ENCODE measurements around the gene ERBB4.
"Not testable (repeated sequence)": the region's sequence is repeated elsewhere in the genome, so short reads cannot be mapped to it uniquely, and the experiment has no call there.

The ERBB4 gene

GRCh38 chr2:211568439-211568838 lies 970.2 kb downstream of the ERBB4 start:
- H3K36me3 Mint-ChIP-seq = no peaks in the 10 kb centered on the region
- H3K4me1 Mint-ChIP-seq = no peaks in the 10 kb centered on the region
- no peak overlapping the region for H3K27ac Mint-ChIP-seq
- peaks cover 17% of the 10 kb centered on the region for H3K9me3 Mint-ChIP-seq
- no peaks in the 10 kb centered on the region for H3K27me3 Mint-ChIP-seq
- no peak overlapping the region for H3K4me3 Mint-ChIP-seq

DNA sequence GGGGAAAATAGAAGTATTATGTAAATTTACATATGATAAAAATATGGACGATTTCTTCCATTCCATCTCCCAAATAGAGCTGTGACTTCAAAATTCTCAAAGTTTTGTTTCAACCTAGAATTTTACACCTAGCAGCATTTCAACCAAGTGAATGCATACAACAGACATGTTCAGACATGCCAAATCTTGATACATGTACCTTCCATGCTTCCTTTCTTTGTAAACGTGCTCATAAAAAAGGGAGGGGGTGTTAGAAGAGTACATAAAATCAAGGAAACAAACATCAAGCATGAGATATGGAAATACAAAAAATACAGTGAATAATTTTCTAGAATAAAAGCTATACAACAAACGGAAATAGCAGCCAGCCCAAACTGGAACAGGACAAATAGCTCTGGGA lies 974.2 kb downstream of the ERBB4 start:
- H3K27ac Mint-ChIP-seq = no peak overlapping the region
- H3K4me1 Mint-ChIP-seq = no peaks in the 10 kb centered on the region
- peaks cover 12% of the 10 kb centered on the region for H3K9me3 Mint-ChIP-seq

DNA sequence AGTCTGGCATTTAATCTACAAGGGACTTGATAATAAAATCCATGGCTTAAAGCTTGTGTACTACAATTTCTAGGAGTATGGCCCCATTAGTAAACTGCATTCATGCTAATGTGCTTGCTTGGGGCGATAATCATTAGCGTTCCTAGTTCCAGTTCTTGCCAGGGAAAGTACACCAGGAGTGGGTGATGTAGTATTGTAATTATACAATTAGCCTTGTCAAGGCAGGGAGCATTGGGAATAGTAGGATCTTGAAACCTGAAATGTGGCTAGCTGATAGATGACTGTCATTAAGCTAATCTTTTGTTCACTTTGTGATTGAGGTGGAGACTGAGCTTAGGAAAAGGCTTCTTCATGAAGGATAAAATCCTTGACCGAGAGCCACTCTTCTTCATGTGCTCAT lies 993.0 kb downstream of the ERBB4 start:
- Mint-ChIP-seq H3K27me3 (no peaks in the 10 kb centered on the region), H3K9me3 (no peaks in the 10 kb centered on the region), H3K36me3 (no peaks in the 10 kb centered on the region), H3K4me1 (no peaks in the 10 kb centered on the region), H3K27ac (no peak overlapping the region), H3K4me3 (no peak overlapping the region)

More for the DNA sequence above, 974.2 kb downstream of the ERBB4 start:
- Mint-ChIP-seq H3K4me3 (no peak overlapping the region), H3K36me3 (no peaks in the 10 kb centered on the region), H3K27me3 (no peaks in the 10 kb centered on the region)

GRCh38 chr2:211534632-211535031 lies 1004.0 kb downstream of the ERBB4 start:
- Mint-ChIP-seq H3K4me1 (no peaks in the 10 kb centered on the region), H3K4me3 (no peak overlapping the region), H3K9me3 (no peaks in the 10 kb centered on the region), H3K36me3 (no peaks in the 10 kb centered on the region), H3K27me3 (no peaks in the 10 kb centered on the region), H3K27ac (no peak overlapping the region)

DNA sequence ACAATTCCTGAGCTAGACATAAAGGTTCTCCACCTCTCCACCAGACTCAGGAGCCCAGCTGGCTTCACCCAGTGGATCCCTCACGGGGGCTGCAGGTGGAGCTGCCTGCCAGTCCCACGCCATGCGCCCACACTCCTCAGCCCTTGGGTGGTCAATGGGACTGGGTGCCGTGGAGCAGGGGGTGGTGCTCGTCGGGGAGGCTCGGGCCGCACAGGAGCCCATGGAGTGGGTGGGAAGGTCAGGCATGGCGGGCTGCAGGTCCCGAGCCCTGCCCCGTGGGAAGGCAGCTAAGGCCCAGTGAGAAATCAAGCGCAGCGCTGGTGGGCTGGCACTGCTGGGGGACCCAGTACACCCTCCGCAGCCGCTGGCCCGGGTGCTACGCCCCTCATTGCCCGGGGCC lies 1014.4 kb downstream of the ERBB4 start:
- not testable (repeated sequence) for H3K27me3 Mint-ChIP-seq, H3K36me3 Mint-ChIP-seq, H3K27ac Mint-ChIP-seq, H3K4me1 Mint-ChIP-seq, H3K4me3 Mint-ChIP-seq
- peaks cover 13% of the 10 kb centered on the region for H3K9me3 Mint-ChIP-seq

- Mint-ChIP-seq H3K27ac (no peak overlapping the region), H3K9me3 (no peaks in the 10 kb centered on the region), H3K27me3 (no peaks in the 10 kb centered on the region), H3K36me3 (no peaks in the 10 kb centered on the region), H3K4me1 (no peaks in the 10 kb centered on the region), H3K4me3 (no peak overlapping the region)
Measured at GRCh38 chr2:211516537-211516936, 1022.1 kb downstream of the ERBB4 start.

GRCh38 chr2:211514049-211514448 lies 1024.6 kb downstream of the ERBB4 start:
- Mint-ChIP-seq H3K27ac (no peak overlapping the region), H3K4me3 (no peak overlapping the region), H3K4me1 (no peaks in the 10 kb centered on the region), H3K27me3 (no peaks in the 10 kb centered on the region), H3K36me3 (no peaks in the 10 kb centered on the region), H3K9me3 (no peaks in the 10 kb centered on the region)

DNA sequence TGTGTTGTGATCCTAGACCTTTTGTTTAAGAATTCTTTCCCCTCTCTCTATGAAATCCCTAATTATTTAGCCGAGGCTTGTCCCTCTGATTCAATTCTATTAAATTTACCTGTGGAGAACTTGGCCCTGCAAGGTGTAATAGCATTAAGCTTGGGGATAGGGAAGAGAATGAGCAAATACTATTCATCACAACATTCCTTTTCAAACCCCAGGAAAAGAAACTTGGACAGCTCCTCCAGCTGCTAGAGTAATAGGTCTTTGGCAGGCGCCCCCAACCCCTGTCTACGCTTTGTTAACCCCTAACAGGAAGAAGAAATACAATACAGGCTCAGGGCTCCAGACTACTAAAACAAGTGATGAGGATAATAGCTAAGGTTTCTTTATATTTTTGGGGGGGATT lies 1025.2 kb downstream of the ERBB4 start:
- Mint-ChIP-seq H3K27me3 (no peaks in the 10 kb centered on the region), H3K4me3 (no peak overlapping the region), H3K4me1 (no peaks in the 10 kb centered on the region), H3K27ac (no peak overlapping the region), H3K36me3 (no peaks in the 10 kb centered on the region), H3K9me3 (no peaks in the 10 kb centered on the region)

DNA sequence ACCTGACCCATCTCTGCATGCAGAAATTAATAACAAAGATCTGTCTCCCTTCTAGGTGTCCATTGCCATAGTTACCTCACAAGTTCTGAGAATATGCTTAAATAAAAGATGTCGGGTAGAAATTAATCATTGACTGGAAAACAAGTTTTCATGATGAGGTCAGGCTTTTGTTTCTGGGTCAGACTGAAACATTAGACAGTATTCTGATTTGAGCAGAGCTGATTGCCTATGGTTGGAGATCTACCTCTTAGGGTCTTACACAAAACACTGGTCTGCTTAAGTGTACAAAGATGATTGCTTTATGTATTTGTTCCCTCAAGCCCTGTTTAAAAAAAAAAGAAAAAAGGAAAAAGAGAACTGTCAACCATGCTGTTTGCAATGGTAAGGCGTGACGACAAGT lies 1025.8 kb downstream of the ERBB4 start:
- Mint-ChIP-seq H3K27ac (no peak overlapping the region), H3K36me3 (no peaks in the 10 kb centered on the region), H3K27me3 (no peaks in the 10 kb centered on the region), H3K4me3 (no peak overlapping the region), H3K4me1 (no peaks in the 10 kb centered on the region), H3K9me3 (no peaks in the 10 kb centered on the region)

DNA sequence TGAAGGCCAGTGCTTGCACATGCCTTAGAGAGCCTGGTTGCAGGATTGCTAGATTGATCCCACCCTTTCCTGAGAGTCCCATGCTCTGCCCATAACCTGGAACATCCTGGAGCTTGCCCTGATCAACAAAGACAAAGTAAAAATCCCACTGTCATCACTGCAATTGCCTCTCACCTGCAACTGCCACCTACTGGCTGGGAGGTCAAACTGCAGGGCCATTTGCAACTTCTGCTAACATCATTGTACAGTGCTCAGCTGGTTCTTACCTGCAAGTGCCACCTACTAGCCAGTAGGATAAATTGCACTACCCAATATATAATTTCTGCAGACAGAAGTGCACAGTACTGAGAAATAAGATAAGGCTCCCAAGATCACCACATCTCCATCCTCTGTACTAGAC lies 1034.7 kb downstream of the ERBB4 start:
- no peaks in the 10 kb centered on the region for H3K36me3 Mint-ChIP-seq
- no peaks in the 10 kb centered on the region for H3K27me3 Mint-ChIP-seq
- H3K9me3 Mint-ChIP-seq = peaks cover 12% of the 10 kb centered on the region
- no peak overlapping the region for H3K27ac Mint-ChIP-seq
- no peak overlapping the region for H3K4me3 Mint-ChIP-seq
- H3K4me1 Mint-ChIP-seq = no peaks in the 10 kb centered on the region

GRCh38 chr2:211503198-211503597 lies 1035.4 kb downstream of the ERBB4 start:
- Mint-ChIP-seq H3K4me1 (no peaks in the 10 kb centered on the region), H3K9me3 (peaks cover 12% of the 10 kb centered on the region), H3K27ac (no peak overlapping the region), H3K36me3 (no peaks in the 10 kb centered on the region), H3K4me3 (no peak overlapping the region), H3K27me3 (no peaks in the 10 kb centered on the region)

DNA sequence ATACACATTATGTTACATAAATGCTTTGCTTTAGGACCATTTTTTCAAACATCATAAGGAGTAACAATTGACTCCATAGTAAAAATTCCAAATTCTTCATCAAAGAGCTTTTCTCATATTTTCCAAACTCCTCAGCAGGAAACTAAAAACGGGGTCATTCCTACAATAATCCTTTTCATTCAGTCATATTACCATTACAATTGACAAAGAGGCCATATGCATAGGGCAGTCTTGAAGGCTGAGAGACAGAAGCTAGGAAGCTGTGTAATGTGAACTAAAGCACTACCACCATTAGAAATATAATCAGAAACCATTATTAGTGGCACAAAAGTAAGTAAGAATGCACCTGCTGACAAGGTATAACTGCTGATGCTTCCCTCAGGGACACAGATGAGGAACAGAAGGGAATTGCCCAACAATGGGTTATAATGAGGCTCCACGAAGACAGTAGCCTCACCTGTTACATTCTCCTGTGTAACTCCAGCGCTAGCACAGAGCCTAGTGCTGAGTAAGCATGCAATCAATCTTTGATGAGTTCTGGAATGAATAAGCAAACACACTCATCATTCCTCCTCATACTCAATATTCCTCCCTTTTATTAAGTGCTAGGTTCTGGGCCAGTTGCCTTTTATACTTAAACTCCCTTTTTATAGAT lies 1039.9 kb downstream of the ERBB4 start:
- Mint-ChIP-seq H3K36me3 (no peaks in the 10 kb centered on the region), H3K27me3 (no peaks in the 10 kb centered on the region), H3K27ac (no peak overlapping the region), H3K4me3 (no peak overlapping the region), H3K9me3 (peaks cover 14% of the 10 kb centered on the region), H3K4me1 (no peaks in the 10 kb centered on the region)

DNA sequence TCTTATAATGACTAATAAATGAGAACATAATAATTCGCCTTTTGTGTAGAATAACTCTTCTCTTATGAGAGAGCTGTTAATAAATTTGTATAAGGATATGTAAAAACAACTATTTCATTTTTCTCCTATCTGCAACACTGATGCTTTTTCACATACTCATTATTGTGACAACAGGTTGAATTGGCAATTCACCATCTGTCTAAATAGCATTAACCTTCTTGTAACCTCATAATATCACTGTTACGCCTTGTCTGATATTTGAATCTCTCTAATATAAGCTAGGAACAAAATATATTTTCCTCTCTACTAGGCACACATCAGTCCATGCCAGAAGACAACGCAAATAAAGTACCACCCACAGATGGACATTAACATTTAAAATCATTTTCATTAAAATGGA lies 1043.3 kb downstream of the ERBB4 start:
- Mint-ChIP-seq H3K4me3 (no peak overlapping the region), H3K36me3 (no peaks in the 10 kb centered on the region), H3K4me1 (no peaks in the 10 kb centered on the region), H3K9me3 (peaks cover 5% of the 10 kb centered on the region), H3K27me3 (no peaks in the 10 kb centered on the region), H3K27ac (no peak overlapping the region)

- Mint-ChIP-seq H3K9me3 (peaks cover 5% of the 10 kb centered on the region), H3K36me3 (no peaks in the 10 kb centered on the region), H3K27ac (no peak overlapping the region), H3K4me3 (no peak overlapping the region), H3K27me3 (no peaks in the 10 kb centered on the region), H3K4me1 (no peaks in the 10 kb centered on the region)
Measured at GRCh38 chr2:211494536-211494935, 1044.1 kb downstream of the ERBB4 start.

GRCh38 chr2:211494085-211494484 lies 1044.5 kb downstream of the ERBB4 start:
- Mint-ChIP-seq H3K27ac (no peak overlapping the region), H3K36me3 (no peaks in the 10 kb centered on the region), H3K27me3 (no peaks in the 10 kb centered on the region), H3K9me3 (peaks cover 5% of the 10 kb centered on the region), H3K4me3 (no peak overlapping the region), H3K4me1 (no peaks in the 10 kb centered on the region)

DNA sequence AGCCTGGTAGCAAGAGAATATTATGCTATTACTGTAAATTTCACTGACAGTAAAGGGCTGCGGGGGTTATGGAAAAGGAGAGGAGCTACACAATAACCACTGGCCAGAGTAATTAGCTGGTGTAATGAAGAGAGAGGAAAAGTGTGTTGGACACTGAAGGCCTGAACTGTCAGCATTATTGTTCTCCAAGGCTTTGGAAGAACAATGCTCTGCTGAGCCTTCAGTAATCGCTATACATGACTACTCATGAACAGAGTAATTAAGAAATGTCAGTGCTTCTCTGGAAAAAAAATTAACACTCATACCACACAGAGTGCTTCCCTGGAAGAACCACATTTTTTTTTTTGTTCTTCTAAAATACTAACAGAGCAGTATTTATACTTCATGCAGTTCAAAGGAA lies 1050.9 kb downstream of the ERBB4 start:
- peaks cover 8% of the 10 kb centered on the region for H3K9me3 Mint-ChIP-seq
- no peaks in the 10 kb centered on the region for H3K4me1 Mint-ChIP-seq
- no peaks in the 10 kb centered on the region for H3K27me3 Mint-ChIP-seq
- no peaks in the 10 kb centered on the region for H3K36me3 Mint-ChIP-seq
- H3K4me3 Mint-ChIP-seq = no peak overlapping the region
- H3K27ac Mint-ChIP-seq = no peak overlapping the region

DNA sequence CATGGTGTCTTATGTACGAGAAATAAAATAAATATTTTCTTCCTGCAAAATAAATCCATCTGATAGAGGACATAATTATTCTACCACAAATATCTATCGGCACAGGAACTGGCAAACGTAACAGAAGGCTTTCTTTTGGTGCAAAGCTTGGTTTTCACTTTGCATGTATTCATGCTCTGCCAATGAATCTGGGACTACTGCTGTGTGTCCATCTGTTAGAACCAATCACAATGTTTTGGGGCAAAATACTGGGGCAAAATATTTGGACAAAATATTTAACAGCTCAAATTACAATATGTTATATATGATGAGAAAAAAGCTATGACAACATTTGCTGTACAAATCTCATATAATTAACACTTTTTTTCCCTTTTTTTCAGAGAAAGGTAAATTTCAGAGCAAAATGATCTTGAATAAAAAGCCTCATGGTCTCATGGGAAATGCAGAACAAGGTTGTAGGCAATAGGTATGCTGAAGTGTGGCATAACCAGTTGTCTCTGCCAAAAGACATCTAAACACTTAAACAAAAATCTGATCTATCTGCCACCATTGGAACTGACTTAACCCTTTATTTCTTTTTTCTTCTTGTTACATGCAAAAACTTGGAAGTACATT lies 1059.0 kb downstream of the ERBB4 start:
- Mint-ChIP-seq H3K4me1 (no peaks in the 10 kb centered on the region), H3K9me3 (peaks cover 12% of the 10 kb centered on the region), H3K27ac (no peak overlapping the region), H3K27me3 (no peaks in the 10 kb centered on the region), H3K4me3 (no peak overlapping the region), H3K36me3 (no peaks in the 10 kb centered on the region)
